COLO668 (cell line): Measurements from ENCODE around the gene OXSM.
A peak's percentile ranks its signal among the peaks of the same experiment; 100 is the strongest.

ENCODE experiments used
- DNase-seq: peaks from one replicate; lab custom pipeline; 2025; ENCODE audit not compliant: unreplicated experiment; lab: John Stamatoyannopoulos, UW

OXSM gene

GRCh38 chr3:25789596-25790556 lies at the start of gene OXSM:
TSS of gene OXSM (plus strand) at chr3:25790090. CDS start at chr3:25791021, 931 bp downstream.
- peak; percentile 86 for DNase-seq

GRCh38 chr3:25744470-25744869 lies 45.4 kb upstream of the OXSM start:
- no peak for DNase-seq

- no peak for DNase-seq
Measured at GRCh38 chr3:25747033-25747432, 42.9 kb upstream of the OXSM start.

GRCh38 chr3:25748189-25748588 lies 41.7 kb upstream of the OXSM start:
- no peak for DNase-seq

GRCh38 chr3:25749031-25749581 lies 40.8 kb upstream of the OXSM start:
- no peak for DNase-seq

- no peak for DNase-seq
Measured at GRCh38 chr3:25751048-25751447, 38.8 kb upstream of the OXSM start.

- no peak for DNase-seq
Measured at GRCh38 chr3:25751725-25752124, 38.2 kb upstream of the OXSM start.

- no peak for DNase-seq
Measured at GRCh38 chr3:25768851-25769250, 21.0 kb upstream of the OXSM start.

- no peak for DNase-seq
Measured at GRCh38 chr3:25775936-25776335, 14.0 kb upstream of the OXSM start.

GRCh38 chr3:25780618-25781017 lies 9.3 kb upstream of the OXSM start:
- no peak for DNase-seq

- no peak for DNase-seq
Measured at GRCh38 chr3:25781145-25781757, 8.6 kb upstream of the OXSM start.

- DNase-seq: no peak
Measured at GRCh38 chr3:25781758-25782594, 7.9 kb upstream of the OXSM start.

- DNase-seq: no peak
Measured at GRCh38 chr3:25782636-25782937, 7.3 kb upstream of the OXSM start.

GRCh38 chr3:25782938-25783660 lies 6.8 kb upstream of the OXSM start, which contains the start of gene NGLY1:
TSS of gene NGLY1 (minus strand) at chr3:25783443. CDS start at chr3:25783390, 53 bp downstream.
- DNase-seq: peak; percentile 76

GRCh38 chr3:25783661-25784512 lies 6.0 kb upstream of the OXSM start:
- DNase-seq: peak; percentile 37

GRCh38 chr3:25784971-25785370 lies 4.9 kb upstream of the OXSM start:
- no peak for DNase-seq

- DNase-seq: no peak
Measured at GRCh38 chr3:25785826-25786225, 4.1 kb upstream of the OXSM start.

- DNase-seq: no peak
Measured at GRCh38 chr3:25787689-25788088, 2.2 kb upstream of the OXSM start.

GRCh38 chr3:25789209-25789595 lies 688 bp upstream of the OXSM start:
- DNase-seq: no peak

GRCh38 chr3:25801786-25802185 lies 11.9 kb downstream of the OXSM start:
- no peak for DNase-seq
